ENCODE data around the gene PRSS33. TPM values are rescaled to one million over a fixed set of nuclear protein-coding genes. Genes with fewer than 3 reads are reported as not detected.

The PRSS33 gene
- total and polyA plus RNA-seq, 2 of the 8 experiments (the other 6 are each of a cell fraction or from before 2014, with no cell fraction given), result 0.09 TPM; not detected in 1

DNA sequence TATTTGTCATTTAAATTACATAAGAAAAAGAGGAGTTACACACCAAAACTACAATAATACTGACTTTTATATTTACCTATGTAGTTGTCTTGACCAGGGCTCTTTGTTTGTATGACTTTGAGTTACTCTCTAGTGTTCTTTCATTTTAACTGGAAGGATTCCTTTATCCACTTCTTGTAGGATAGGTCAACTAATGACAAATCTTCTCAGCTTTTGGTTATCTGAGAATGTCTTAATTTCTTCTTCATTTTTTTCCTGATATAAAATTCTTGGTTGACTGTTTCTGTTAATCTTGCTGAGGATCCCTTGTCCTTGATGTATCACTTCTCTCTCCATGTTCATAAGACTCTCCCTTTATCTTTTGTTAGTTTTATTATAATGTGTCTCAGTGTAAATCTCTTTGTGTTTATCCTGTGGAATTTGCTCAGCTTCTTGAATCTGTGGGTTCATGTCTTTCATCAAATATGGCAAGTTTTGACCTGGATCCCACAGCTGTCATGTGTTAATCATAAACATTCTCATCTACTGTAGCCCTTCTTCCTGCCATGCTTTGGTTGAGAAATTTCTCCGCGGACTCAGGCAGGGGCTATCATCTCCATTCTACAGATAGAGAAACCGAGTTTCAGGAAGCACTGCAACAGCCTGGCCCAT, 16.3 kb upstream of the PRSS33 start:
- Histone ChIP-seq H3K56ac (replicated peaks; ENCODE audit: insufficient read length, low read depth, low read length) (no peak overlapping the region), H3K79me1 (ENCODE audit: low read depth, low read length) (no peaks in the 10 kb centered on the region), H3K23me2 (ENCODE audit: low read depth, low read length) (no peaks in the 10 kb centered on the region), H2AFZ (ENCODE audit: low read length) (no peak overlapping the region), H4K91ac (replicated peaks; ENCODE audit: insufficient read length, low read length) (no peak overlapping the region), H3K9me3 (ENCODE audit: insufficient read depth in 2 of 2, low read depth in 1 of 2, low read length in 1 of 2) (peaks cover 13 to 24% of the 10 kb centered on the region in 2 experiments), H3K4ac (replicated peaks; ENCODE audit: insufficient read length, low read depth, low read length) (no peak overlapping the region), H2BK20ac (ENCODE audit: low read length) (no peak overlapping the region), H3K4me1 (replicated peaks in 1 of 4; ENCODE audit: control insufficient read depth in 3 of 4, insufficient read depth in 4 of 4, low read length in 3 of 4) (no peaks in the 10 kb centered on the region), H3K14ac (ENCODE audit: insufficient read length) (no peak overlapping the region), H2BK5ac (ENCODE audit: low read depth, low read length) (no peak overlapping the region), H4K5ac (ENCODE audit: insufficient read length, low read depth, low read length) (no peak overlapping the region), H3K4me3 (ENCODE audit: extremely low read depth in 1 of 4, insufficient read depth in 2 of 4, low read depth in 3 of 4, low read length in 4 of 4) (no peak overlapping the region), H3K4me2 (ENCODE audit: insufficient read depth in 1 of 2, low read depth in 2 of 2, low read length in 2 of 2) (no peak overlapping the region), H2BK12ac (ENCODE audit: low read depth, low read length) (no peak overlapping the region), H2AK5ac (ENCODE audit: low read depth, low read length) (no peak overlapping the region), H3K23ac (ENCODE audit: insufficient read length) (no peak overlapping the region), H3K36me3 (ENCODE audit: control insufficient read depth in 2 of 4, insufficient read depth in 4 of 4, low read length in 3 of 4) (no peaks in the 10 kb centered on the region), H4K8ac (ENCODE audit: extremely low read depth, insufficient read depth, low read length) (no peak overlapping the region), H2BK15ac (ENCODE audit: low read length) (no peak overlapping the region), H3K27ac (ENCODE audit: low read depth, low read length) (no peak overlapping the region), H3K9ac (replicated peaks in 1 of 4; ENCODE audit: extremely low read depth in 1 of 4, low read depth in 3 of 4, low read length in 3 of 4) (no peak overlapping the region), H2BK120ac (replicated peaks; ENCODE audit: low read depth, low read length) (no peak overlapping the region), H3K27me3 (replicated peaks in 1 of 4; ENCODE audit: control insufficient read depth in 3 of 4, extremely low read depth in 1 of 4, insufficient read depth in 3 of 4, low read length in 3 of 4) (no peaks in the 10 kb centered on the region; a peak in 1 of 7 replicates), H3K18ac (ENCODE audit: extremely low read depth, low read length) (no peak overlapping the region), H4K20me1 (replicated peaks in 1 of 2; ENCODE audit: control insufficient read depth in 1 of 2, insufficient read depth in 2 of 2, low read length in 2 of 2) (peaks cover 0 to 2% of the 10 kb centered on the region in 2 experiments), H3K79me2 (ENCODE audit: control insufficient read depth in 1 of 2, insufficient read depth in 2 of 2, low read length in 2 of 2) (no peaks in the 10 kb centered on the region)
- POLR2A ChIA-PET (ENCODE audit: partially characterized antibody), result no interaction called here
- FAIRE-seq (no peak), DNase-seq (ENCODE audit: low read depth in 1 of 2, low spot score in 2 of 2) (no peak)
- TF ChIP-seq TAF1 (IDR thresholded peaks at IDR 0.05; ENCODE audit: low read depth, low read length) (no peak), SUZ12 (IDR thresholded peaks at IDR 0.05; ENCODE audit: low read length) (no peak), MAFK (IDR thresholded peaks at IDR 0.05; ENCODE audit: low read depth, low read length) (no peak), ZNF274 (IDR thresholded peaks at IDR 0.05; ENCODE audit: borderline replicate concordance, extremely low read depth, low read length) (no peak), GTF2F1 (IDR thresholded peaks at IDR 0.05; ENCODE audit: borderline replicate concordance, low read depth, low read length) (no peak), EGR1 (IDR thresholded peaks at IDR 0.05; ENCODE audit: borderline replicate concordance, low read depth, low read length) (no peak), CHD1 (IDR thresholded peaks at IDR 0.05; ENCODE audit: low read depth, low read length) (no peak), SRF (IDR thresholded peaks at IDR 0.05; ENCODE audit: low read depth, low read length) (no peak), TAF7 (optimal IDR thresholded peaks at IDR 0.05; ENCODE audit: borderline replicate concordance, low read depth, low read length) (no peak), KDM4A (IDR thresholded peaks at IDR 0.05; ENCODE audit: low read depth, low read length, severe bottlenecking) (no peak)
- TF ChIP-seq, protein P1, sequence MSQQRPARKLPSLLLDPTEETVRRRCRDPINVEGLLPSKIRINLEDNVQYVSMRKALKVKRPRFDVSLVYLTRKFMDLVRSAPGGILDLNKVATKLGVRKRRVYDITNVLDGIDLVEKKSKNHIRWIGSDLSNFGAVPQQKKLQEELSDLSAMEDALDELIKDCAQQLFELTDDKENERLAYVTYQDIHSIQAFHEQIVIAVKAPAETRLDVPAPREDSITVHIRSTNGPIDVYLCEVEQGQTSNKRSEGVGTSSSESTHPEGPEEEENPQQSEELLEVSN (IDR thresholded peaks at IDR 0.05), result no peak
- TF ChIP-seq, protein P2, sequence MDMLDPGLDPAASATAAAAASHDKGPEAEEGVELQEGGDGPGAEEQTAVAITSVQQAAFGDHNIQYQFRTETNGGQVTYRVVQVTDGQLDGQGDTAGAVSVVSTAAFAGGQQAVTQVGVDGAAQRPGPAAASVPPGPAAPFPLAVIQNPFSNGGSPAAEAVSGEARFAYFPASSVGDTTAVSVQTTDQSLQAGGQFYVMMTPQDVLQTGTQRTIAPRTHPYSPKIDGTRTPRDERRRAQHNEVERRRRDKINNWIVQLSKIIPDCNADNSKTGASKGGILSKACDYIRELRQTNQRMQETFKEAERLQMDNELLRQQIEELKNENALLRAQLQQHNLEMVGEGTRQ (IDR thresholded peaks at IDR 0.05; ENCODE audit: low read length), result no peak
- CTCF ChIA-PET (ENCODE audit: partially characterized antibody), result interaction anchor here (0.7 kb wide), 1 partner anchor 9 kb away, joined by 5 read pairs; no protein-coding TSS in a partner anchor
- WGBS, 2 experiments (ENCODE audit: extremely low coverage in 1 of 2, insufficient coverage in 1 of 2, insufficient read length in 1 of 2, insufficient replicate concordance in 2 of 2, low coverage in 1 of 2, low lambda C conversion rate in 2 of 2, missing lambda C conversion rate in 1 of 2), result 71% methylated on average over 3 of the region's 3 CpGs; no CpG with 5 or more reads in 1 of the 2 experiments
